GM19324 (cell line): ENCODE results near the gene FBXL7.

Experiments used
- ATAC-seq: cut with Tn5 transposase; IDR thresholded peaks from one replicate; pipeline ENCODE4 v1.9.1; 2021; ENCODE audit warnings: mild to moderate bottlenecking, moderate library complexity; ENCODE audit not compliant: unreplicated experiment, low FRiP score

The FBXL7 gene

GRCh38 chr5:15501091-15501791, 1.3 kb downstream of the FBXL7 start:
- ATAC-seq = no peak

- ATAC-seq = no peak
Observed at GRCh38 chr5:15502208-15502607, 2.2 kb downstream of the FBXL7 start.

- ATAC-seq = no peak
Observed at GRCh38 chr5:15506146-15506545, 6.2 kb downstream of the FBXL7 start.

- no peak for ATAC-seq
Observed at GRCh38 chr5:15506897-15507296, 6.9 kb downstream of the FBXL7 start.

GRCh38 chr5:15510092-15510491, 10.1 kb downstream of the FBXL7 start:
- no peak for ATAC-seq

GRCh38 chr5:15510831-15511230, 10.9 kb downstream of the FBXL7 start:
- ATAC-seq = no peak

GRCh38 chr5:15513431-15513830, 13.5 kb downstream of the FBXL7 start:
- ATAC-seq = no peak

- ATAC-seq = no peak
Observed at GRCh38 chr5:15513911-15514310, 13.9 kb downstream of the FBXL7 start.

GRCh38 chr5:15515229-15515628, 15.2 kb downstream of the FBXL7 start:
- ATAC-seq = no peak

GRCh38 chr5:15516486-15516885, 16.5 kb downstream of the FBXL7 start:
- no peak for ATAC-seq

GRCh38 chr5:15518786-15519185, 18.8 kb downstream of the FBXL7 start:
- ATAC-seq = no peak

GRCh38 chr5:15520856-15521255, 20.9 kb downstream of the FBXL7 start:
- ATAC-seq = no peak

- ATAC-seq = no peak
Observed at GRCh38 chr5:15521381-15522186, 21.6 kb downstream of the FBXL7 start.

- no peak for ATAC-seq
Observed at GRCh38 chr5:15522187-15522520, 22.2 kb downstream of the FBXL7 start.

- ATAC-seq = no peak
Observed at GRCh38 chr5:15524712-15525111, 24.7 kb downstream of the FBXL7 start.

- no peak for ATAC-seq
Observed at GRCh38 chr5:15525703-15526275, 25.8 kb downstream of the FBXL7 start.

GRCh38 chr5:15526413-15526812, 26.4 kb downstream of the FBXL7 start:
- no peak for ATAC-seq

- ATAC-seq = no peak
Observed at GRCh38 chr5:15528476-15528875, 28.5 kb downstream of the FBXL7 start.

GRCh38 chr5:15529013-15529412, 29.0 kb downstream of the FBXL7 start:
- no peak for ATAC-seq

- ATAC-seq = no peak
Observed at GRCh38 chr5:15529821-15530220, 29.8 kb downstream of the FBXL7 start.

- no peak for ATAC-seq
Observed at GRCh38 chr5:15533129-15533893, 33.3 kb downstream of the FBXL7 start.
